ENCODE data around the gene SHLD2.
"Not testable (repeated sequence)": the region's sequence is repeated elsewhere in the genome, so short reads cannot be mapped to it uniquely, and the experiment has no call there.

The SHLD2 gene

DNA sequence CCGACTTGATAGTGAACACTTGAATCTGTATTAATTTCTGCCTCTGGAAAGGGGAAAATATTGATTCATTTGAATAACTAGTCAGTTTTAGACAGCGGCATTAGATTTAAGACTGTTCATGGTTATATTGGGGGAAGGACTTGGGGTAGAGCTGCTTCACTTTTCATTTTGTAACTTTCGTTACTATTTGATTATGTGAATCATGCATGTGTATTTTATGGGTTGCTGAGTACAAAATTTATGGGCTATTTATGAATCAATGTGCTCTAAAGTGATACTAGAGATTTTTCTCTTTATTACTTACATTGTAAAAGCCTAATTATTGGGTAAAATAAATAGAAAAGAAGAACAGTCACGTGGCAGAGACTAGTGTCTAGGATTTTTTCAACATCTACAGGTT is 5.3 kb upstream of the SHLD2 start:
- no peak for DNase-seq

DNA sequence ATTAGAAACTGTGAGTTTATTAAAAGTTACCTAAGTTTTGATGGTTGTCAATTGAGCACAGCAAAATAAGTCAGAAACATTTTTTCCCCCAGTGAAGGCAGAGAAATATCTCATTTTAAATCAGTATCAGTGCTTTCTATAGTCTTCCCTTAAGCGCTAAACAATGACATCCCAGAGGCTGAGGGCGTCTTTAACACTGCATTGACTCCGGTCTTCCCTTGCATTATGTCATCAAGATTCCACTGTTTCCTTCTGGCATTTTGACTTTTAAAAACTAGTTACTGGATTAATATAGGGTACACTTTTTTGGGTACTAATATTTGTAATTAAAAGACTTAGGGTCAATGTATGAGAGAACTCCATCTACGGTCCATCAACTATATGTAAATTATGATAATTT is 4.2 kb upstream of the SHLD2 start:
- no peak for DNase-seq

DNA sequence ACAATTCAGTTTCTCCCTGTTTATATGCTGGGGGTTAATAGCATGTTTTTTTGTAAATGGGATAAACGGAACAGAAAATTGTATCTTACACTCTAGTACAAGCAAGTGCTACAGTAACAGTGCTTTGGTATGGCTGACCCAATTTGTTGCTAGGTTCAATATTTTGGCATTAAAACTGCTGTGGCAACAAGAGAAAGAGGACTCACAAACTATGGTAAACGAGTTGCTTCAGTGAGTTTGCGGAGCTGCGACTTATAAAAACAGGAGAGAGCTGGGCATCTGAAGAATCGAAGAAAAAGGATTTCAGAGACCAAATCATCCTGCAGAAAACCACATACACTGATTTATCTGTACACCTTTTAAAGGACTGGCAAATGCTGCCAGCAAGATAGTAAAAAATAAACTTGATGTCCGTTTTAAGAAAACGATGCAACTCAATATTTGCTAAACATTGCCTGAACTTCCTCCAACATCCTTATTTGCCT is 2.6 kb upstream of the SHLD2 start:
- DNase-seq = no peak

DNA sequence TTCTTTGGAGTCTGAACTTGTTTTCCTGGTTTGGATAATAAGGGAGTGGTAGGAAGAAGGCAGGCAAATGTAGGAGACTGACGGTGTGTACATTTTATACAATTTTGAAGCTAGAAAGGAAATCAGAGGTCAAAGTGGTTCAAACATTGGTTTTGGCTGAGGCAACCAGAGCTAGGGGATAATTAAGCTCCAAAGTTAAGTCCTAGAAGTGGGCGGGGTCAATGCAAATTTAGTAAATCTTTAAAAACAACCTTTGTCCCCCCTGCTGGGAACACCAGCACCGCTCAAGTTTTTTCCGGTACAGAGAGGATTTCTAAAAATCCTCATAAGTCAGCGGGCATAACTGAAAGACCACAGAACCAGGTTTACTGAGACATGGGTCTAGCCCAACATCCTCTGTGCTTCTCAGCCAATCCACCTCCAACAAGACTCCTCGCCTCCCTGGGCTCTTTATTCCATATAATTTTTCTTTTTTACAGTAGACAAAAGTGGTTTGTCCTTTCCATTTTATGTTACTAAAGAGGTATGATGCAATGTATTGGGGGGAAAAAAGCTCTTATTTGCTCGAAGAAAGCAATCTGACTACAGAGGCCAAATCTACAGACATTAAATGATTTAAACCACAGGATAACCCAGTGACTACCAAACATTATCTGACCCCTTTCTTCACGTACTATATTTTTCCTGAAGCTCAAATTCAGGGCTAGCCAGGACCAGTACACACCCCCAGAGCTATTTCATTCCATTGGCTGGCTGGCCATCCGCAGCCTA is 2.0 kb upstream of the SHLD2 start:
- DNase-seq = no peak

DNA sequence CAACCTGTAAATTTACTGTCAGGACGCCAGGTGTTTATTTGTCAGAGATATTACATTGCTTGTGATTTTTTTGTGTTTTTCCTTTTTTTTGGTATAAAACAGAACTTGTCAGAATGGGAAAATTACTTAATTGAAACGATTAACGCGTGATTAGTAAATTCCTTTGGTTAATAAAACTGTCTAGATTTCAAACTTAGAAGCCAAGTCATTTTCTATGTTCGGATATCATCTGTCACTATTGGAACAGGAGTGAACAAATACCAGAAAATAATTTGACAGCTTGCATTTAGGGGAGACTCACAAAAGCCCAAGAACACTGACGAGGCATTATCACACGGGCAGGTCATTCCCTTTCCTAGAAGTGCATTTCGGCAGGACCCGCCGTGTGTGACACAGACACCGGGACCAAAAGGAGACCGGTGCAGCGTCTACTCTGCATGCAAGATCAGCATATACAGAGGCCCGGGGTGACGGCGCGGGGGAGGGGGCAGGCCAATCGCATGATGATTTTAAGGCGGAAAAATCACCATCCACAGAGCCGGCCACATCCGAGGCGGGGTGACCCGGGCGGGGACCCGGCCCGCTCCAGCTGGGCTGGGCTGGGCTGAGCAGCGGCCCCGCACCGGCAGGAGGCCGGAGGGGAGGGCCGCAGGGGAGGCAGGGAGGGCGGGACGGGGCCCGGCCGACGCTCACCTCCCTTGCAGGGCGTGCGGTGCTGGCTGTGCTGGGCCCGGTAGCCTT is 1.2 kb upstream of the SHLD2 start:
- DNase-seq = no peak

DNA sequence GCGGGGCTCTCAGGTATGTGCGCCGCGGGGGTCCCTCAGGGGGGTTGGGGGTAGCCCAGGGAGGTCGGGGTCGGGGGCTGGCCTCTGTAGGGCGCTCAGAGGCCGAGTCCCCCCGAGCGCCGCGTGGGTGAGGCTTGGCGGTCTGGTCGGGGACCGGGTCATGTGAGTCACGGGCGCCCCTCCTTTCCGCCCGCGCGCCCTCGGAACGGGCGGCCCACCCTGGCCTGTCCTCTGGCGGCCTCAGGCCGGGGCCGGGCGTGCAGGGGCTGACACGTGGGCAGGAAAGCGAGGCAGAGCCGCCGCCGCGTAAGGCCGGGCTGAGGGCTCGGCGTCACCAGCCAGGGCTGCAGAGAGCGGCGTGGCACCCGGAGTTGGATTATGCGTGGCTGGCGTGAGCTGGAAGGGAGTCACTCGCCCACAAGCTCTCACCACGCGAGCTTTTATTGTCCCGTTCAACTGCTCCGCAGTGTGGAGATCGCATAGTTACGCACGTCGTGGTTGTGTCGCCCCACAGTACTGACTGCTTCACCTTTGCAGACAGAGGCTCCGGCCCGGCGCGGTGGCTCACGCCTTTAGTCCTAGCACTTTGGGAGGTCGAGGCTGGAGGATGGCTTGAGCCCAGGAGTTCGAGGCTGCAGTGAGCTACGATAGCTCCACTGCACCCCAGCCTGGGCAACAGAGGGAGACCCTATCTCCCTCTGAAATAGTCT is 385 bp downstream of the SHLD2 start:
- no peak for DNase-seq

DNA sequence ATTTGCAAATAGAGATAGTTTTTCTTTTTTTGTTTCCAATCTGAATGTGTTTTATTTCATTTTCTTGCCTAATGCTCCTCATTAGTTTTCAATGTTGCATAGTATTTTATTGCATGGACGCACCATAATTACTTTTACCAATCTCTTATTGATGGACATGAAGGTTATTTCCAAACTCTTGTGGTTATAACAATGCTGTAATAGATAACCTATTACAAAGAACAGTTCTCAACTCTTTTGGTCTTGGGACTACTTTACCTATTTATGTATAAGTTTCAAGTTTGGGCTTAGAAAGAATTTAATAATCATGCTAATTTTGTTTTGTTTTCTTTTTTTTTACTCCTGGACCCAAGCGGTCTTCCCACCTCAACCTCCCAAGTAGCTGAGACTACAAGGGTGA is 7.0 kb downstream of the SHLD2 start:
- DNase-seq = no peak

DNA sequence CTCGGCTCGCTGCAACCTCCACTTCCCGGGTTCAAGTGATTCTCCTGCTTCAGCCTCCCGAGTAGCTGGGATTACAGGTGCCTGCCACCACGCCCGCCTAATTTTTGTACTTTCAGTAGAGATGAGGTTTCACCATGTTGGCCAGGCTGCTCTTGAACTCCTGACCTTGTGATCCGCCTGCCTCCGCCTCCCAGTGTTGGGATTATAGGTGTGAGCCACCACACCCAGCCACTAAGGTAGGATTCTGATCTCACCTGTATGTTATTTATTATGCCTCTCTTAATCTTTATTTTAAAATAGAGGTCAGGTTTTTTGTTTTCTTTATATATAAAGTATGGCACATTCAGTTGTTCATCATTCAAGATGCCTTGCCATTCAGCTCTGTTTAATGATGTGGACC is 9.7 kb downstream of the SHLD2 start:
- not testable (repeated sequence) for DNase-seq

DNA sequence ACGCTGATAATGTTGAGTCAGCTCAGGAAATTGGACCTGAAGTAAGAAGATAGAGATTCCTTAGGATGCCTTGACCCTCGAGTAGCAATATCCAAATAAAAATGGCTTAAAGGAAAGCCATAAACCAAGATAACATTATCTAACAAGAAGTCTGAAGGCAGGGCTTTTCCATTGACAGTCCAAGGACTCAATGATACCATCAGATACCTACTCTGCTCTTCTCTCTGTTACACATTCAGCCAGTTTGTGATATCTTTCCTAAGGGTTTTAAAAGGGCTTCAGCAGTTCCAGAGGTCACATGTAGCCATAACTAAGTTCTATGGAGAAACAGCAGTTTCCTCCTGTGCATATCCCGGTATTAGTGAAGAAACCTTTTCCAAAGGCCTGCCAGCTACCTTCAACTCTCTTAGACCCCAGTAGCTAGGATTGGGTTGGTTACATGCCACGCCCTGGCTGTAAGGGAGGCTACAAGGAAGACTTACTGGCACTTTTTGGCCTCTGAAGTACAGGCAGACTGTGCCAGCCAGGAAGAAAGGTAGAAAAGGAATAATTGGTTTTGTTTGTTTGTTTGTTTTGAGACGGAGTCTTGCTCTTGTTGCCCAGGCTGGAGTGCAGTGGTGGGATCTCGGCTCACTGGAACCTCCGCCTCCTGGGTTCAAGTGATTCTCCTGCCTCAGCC is 10.6 kb downstream of the SHLD2 start:
- DNase-seq = no peak

DNA sequence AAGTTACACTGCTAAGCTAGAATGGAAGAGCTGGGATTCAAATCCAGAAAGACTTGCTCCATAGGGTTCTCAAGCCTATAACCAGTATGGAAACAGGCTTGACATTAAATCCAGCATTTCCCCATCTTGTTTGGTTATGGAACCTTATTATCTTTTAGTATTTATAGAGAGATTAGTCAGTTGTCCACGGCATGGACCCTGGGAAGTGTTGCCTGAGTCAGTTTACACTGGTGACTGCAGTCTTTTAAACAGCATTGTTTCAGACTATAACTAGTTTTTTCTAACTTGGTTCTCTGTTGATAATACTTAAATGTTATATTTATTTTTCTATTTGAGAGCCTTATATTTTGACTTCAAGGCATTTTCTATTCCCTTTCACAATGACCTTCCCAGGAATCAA is 23.1 kb downstream of the SHLD2 start:
- DNase-seq = not testable (repeated sequence)

DNA sequence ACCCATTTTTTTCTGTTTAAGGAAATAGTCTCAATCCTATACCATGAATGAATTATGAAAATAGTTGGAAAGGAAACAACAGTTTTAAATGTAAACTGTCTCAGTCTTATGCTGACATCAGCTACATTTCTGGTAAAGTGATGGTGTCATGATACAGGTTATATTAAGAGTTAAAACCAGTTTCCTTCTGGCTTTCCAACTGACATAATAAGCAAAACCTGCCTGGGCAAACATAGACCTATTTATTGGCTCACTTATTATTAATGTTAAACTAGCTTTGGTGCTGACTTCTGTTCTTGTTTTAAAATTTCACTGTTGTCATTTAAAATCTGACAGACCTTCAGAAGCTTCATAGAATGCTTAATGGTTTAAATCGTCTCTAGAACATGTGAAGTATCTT is 24.0 kb downstream of the SHLD2 start:
- DNase-seq = not testable (repeated sequence)

DNA sequence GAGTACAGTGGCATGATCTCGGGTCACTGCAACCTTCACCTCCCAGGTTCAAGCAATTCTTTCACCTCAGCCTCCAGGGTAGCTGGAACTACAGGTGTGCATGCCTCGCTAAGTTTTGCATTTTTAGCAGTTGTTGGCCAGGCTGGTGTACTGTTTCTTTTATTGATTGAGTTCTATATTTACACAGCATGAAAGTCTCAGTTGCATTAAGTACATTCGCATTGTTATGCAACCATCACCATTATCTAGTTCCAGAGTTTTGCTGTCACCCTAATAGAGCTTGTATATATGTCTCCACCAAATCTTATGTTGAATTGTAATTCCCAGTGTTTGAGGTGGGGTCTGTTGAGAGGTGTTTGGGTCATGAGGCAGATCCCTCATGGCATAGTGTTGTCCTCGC is 28.3 kb downstream of the SHLD2 start:
- DNase-seq = not testable (repeated sequence)

DNA sequence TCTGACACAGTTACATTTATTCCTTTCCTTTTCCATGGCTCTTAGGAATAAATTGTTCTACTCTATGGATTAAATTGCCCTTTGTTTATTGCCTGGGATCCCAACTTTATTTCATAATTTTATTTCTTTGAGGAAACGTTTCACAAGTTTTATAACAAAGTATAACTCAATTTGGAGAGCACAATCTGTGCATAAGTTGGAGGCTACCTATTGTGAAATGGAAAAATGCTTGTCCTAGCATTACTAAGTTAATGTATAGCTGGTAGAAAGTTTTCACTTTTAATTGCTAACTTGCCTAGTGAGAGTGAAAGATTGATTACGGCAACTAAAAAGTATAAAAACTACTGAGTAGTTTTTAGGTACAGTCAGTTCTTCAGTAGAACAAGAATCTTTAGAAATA is 32.0 kb downstream of the SHLD2 start:
- not testable (repeated sequence) for DNase-seq

DNA sequence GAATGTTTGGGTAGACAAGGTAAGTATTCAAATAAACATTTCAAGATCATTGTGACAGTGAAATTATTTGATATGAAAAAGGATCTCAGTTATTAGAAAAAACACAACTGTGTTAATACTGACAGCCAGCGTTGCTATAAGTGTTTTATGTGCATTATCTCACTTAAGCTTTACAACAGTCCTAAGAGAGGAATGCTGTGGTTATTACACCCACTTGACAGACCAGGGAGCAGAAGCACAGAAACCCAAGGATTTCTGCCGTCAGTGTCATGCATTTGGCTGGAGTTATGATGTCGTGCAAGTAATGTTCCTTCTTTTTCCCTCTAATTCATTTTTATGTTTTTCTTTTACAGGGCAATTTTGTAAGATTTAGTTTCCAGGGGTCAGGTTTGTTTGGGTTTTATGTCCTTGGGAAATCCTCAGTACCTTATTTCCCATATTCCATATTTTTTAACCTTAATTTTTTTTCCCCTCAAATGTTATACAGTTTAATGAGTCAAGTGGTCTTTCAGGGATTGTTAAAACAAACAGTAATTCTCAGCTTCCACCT is 32.7 kb downstream of the SHLD2 start:
- not testable (repeated sequence) for DNase-seq

DNA sequence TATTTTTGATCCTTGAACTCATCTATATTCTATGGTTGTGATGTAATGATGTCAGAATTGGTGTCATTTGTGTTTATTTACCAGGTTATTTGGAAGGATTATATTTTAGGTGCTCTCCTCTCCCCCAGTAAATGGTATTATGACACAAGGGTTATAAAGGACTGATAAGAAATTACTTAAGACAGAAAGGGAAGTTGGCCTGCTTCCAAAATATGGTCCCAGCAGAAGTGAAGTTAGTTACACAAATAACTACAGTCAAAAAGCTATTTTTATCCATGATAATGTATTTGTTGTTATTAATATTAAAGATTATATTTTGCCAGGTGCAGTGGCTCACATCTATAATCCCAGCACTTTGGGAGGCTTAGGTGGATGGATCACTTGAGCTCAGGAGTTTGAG is 37.2 kb downstream of the SHLD2 start:
- not testable (repeated sequence) for DNase-seq

DNA sequence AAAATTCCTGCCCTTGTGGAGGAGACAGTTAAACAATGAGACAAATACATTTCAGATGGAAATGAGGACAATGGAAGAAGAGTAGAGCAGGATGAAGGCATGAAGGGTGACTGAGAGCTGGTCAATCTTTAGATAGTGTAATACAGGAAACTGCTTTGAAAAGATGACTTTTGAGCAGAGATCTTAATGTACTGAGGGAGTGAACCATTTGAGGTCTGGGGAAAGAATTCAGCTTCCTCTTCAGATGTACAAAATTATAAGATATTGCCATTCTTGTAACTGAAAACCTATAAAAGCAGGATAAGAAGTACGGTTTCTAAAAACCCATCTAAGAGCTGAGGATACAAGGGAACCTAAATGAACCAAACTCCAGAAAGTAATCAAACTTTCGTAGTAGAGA is 38.9 kb downstream of the SHLD2 start:
- not testable (repeated sequence) for DNase-seq

DNA sequence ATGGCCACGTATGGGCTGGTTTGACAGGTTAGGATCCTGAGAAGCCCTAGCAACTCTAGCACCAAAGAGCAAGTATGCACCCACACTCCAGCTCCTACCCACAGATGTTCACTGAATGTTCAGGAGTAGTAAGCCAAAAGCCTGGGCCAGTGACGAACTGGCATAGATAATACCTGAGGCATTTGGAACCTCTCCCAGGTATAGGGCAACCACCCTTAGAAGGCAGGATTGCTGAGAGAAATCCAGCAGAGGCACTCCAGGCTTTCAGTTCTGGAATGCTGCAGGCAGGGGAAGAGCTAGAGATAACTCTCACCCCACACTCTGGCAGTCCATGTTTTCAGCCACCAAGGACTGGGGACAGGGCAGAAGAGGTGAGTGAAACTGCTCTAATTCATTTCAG is 39.4 kb downstream of the SHLD2 start:
- not testable (repeated sequence) for DNase-seq

DNA sequence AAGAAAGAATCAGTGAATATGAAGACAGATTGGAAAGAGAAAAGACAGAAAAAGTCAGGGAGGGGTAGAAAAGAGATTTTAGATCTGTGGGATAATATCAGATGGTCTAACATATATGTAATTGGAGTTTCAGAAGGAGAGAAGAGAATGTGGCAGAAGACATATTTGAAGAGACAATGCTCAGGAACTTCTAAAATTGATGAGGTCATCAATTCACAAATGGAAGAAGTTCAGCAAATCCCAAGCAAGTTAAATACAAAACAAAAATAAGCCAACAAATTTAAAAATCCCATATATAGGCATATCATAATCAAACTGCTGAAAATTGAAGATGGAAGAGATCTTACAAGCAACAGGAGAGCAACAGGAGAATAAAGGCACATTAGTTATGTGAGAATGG is 42.5 kb downstream of the SHLD2 start:
- not testable (repeated sequence) for DNase-seq

DNA sequence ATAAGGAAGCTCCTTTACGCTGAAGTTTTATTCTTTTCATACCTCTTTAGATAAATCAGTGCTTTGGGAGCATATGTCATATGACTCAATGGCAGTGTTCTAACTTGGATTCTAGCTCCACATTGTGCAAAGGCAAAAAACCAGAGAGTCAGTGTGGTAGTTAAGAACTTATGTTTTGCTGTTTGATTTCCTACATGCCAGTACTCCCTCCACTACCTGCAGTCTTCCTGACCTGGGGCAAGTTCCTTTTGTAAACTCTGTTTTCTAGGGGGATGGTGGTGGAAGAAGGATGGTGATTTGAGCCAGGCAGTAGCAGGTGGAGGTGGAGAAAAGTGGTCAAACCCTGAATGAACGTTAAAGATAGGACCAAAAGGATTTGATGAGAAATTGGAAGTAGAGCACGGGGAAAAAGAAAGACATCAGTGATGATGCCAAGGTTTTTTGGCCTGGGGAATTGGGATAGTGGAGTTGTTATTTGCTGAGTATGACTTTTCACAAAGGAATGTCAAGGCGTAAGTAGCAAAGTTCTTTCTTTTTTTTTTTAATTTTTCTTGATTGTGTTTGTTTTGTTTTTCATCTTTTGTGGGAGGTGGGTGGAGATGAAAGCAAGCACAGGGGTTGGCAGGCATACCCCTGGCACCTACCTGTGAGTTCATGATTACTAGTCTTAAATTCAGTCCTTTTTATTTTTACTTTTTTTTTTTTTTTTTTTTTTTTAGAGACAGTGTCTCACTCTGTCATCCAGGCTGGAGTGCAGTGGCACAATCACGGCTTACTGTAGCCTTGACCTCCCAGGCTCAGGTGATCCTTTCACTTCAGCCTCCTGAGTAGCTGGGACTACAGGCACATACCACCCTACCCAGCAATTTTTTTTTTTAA is 47.5 kb downstream of the SHLD2 start:
- not testable (repeated sequence) for DNase-seq

DNA sequence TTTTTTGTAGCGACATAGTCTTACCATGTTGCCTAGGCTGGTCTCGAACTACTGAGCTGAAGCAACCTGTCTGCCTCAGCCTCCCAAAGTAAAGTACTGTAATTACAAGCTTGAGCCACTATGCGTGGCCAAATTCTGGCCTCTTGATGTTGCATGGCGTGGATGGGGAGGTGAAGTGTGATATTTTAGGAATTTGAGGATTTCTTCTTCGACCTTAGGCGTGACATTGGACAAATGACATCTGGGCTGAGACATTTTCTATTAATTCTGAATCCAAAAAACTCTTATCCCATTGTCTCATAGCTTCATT is 48.1 kb downstream of the SHLD2 start:
- DNase-seq = not testable (repeated sequence)

DNA sequence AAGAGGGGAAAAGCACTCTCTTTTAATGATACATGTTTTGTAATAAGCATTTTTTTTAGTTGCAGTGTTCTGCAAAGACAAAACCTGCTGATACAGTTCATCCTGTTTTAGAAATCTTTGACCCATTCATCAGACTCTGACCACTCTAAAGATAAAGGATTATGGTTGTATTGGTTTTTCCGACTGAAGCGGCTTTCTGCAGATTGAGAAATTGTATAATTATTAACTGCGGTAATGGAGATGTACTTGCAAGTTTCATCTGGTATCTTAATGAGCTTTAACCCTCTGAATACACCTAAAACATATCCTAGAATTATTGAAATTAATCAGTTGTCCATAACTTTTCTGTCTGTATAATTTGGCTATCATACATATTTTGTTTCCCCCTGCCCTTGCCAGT is 50.6 kb downstream of the SHLD2 start:
- DNase-seq = not testable (repeated sequence)
